ENCODE measurements around the gene ORC6.

The ORC6 gene

DNA sequence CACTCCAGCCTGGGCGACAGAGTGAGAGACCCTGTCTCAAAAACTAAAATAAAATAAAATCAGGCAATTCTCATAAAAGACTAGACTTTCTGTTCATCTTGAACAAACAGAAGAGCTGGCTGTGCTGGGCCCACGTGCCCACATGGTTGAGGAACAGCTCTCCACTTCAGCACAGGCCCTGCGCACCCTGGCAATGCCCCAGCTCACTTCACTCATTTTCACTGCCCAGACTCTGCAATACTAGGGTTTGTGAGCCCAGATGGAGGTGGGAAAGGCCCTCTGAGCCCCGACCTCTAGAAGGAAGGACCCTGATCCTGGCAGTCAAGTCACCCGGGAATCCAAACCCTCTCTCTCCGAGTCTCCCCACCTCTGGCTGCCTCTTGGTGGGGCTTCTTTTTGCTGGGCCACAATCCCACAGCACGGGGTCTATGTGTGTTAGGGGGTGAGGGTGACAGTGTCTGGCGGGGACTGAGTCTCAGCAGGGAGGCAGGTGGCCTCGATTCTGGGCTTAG is 43.9 kb downstream of the ORC6 start:
- DNase-seq: no peak

GRCh38 chr16:46736695-46737094 is 47.2 kb downstream of the ORC6 start:
- DNase-seq: no peak

DNA sequence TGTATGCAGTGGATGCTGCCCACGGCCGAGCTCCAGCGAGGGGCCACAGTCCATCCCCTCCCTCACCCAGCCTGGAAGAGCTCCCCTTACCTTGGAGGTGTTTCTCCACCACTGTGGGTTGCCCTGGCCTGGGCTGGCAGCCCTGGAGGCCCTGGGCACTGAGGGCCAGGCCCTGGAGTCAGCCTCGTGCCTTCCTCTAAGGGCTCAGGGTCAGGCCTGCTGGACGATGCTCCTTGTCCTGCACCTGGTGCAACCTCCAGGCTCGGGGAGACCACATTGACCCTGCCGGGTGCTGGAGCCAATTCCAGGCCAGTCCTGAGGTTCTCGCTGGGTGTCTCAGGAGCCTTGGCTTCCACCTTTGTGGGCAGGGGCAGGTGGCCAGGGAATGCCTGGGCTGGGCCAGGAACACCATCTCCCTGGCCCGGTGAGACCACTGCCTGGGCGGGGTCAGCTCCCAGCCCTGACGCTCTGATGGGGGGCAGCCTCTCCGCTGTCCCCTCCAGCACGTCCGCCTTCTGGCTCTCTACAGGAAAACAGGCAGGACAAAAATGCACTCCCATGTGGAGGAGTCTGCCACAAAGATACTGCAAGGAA is 48.3 kb downstream of the ORC6 start:
- DNase-seq: no peak

DNA sequence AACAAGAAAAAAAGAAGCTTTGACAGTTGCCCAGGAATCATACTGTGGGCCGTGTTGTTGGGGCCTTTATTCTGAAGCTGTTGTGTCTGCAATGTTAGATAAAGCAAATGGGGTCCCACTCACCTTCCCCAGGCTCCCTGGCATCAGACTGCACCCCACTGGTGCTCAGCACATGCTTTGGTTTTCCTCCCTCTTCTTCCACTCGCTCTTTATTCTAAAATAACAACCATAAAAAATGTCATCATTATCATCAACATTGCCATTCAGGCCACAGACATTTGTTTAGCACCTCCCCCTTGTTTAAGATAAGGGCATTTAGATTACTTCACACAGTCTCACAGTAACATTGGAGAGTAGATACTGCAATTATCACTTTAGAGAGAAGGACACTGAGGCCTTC is 50.5 kb downstream of the ORC6 start:
- no peak for DNase-seq

DNA sequence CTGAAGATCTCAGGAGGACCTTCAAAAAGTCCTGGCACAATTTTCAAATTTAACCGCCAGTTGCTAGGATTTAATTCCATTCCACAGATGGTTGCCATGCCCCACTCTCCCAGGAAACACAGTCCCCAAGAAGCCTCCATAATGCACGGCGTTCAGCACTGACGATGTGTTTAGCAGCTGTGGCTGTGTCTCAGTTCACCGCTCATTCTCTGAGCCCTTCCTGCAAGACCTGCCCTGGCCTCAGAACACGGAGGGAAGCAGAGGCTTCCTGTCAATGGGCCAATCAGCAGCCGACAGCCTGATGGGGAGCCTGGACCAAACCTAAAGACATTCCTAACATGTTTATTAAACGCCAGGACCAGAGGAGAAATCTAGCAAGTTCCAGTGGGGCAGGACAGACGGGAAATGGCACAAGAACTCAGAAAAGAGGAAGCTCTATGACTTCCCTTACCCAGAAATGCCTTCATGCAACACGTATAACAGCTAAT is 53.8 kb downstream of the ORC6 start:
- DNase-seq: no peak

GRCh38 chr16:46745617-46746016 is 56.2 kb downstream of the ORC6 start:
- no peak for DNase-seq

- DNase-seq: no peak
These were observed 57.6 kb downstream of the ORC6 start for GRCh38 chr16:46746821-46747776.

All from NCI-H446 (cell line).